Lung (tissue), 12 donors: Measurements from ENCODE around the gene SPPL2B. TPM values are rescaled to one million over a fixed set of nuclear protein-coding genes. Genes with fewer than 3 reads are reported as not detected.

Experiments
- ATAC-seq: fragments of 200-7000 bp; cut with Tn5 transposase; one replicate; pipeline ENCODE4 v1.9.1; 2020; ENCODE audit warnings: moderate number of reproducible peaks; ENCODE audit not compliant: insufficient read depth, low FRiP score
- DNase-seq, 3 donors: peaks; one replicate each; pipeline ENCODE4 v3.0.0-alpha.2; 2013 to 2017
- H3K27ac ChIP-seq, 2 donors: one replicate each; pipeline ENCODE4 v1.5.1; 2013; ENCODE audit warnings: mild to moderate bottlenecking in 2 of 2, moderate library complexity in 2 of 2, control low read depth in 1 of 2, inconsistent platforms in 1 of 2, low read depth in 1 of 2, low read length in 1 of 2
- H3K27me3 ChIP-seq, 3 donors: one replicate each; pipeline ENCODE4 v1.5.1; 2013; ENCODE audit warnings: low read length in 2 of 3; ENCODE audit not compliant: control insufficient read depth in 3 of 3, insufficient read depth in 3 of 3
- H3K36me3 ChIP-seq, 4 donors: one replicate each; pipeline ENCODE4 v1.5.1; 2013; ENCODE audit warnings: low read length in 4 of 4, mild to moderate bottlenecking in 1 of 4, moderate library complexity in 1 of 4; ENCODE audit not compliant: control insufficient read depth in 4 of 4, insufficient read depth in 4 of 4
- H3K4me1 ChIP-seq, 5 donors: one replicate each; pipeline ENCODE4 v1.5.1; 2013; ENCODE audit warnings: low read length in 5 of 5, mild to moderate bottlenecking in 2 of 5, moderate library complexity in 1 of 5; ENCODE audit not compliant: control insufficient read depth in 5 of 5, insufficient read depth in 5 of 5
- H3K4me3 ChIP-seq: one replicate; pipeline ENCODE4 v1.5.1; 2013; ENCODE audit warnings: mild to moderate bottlenecking, control low read depth, moderate library complexity
- H3K9ac ChIP-seq, 2 donors: one replicate each; pipeline ENCODE4 v1.5.1; 2013; ENCODE audit warnings: low read length in 2 of 2, control low read depth in 1 of 2; ENCODE audit not compliant: insufficient read depth in 1 of 2
- H3K9me3 ChIP-seq, 4 donors: one replicate each; pipeline ENCODE4 v1.5.1; 2013; ENCODE audit warnings: low read length in 3 of 4, mild to moderate bottlenecking in 1 of 4, moderate library complexity in 1 of 4; ENCODE audit not compliant: control insufficient read depth in 4 of 4, insufficient read depth in 3 of 4
- WGBS, 2 donors: extraction: QIAGEN DNeasy Blood & Tissue Kit; methylation state at CpG; one replicate each; pipeline ENCODE4 v1.1.7; 2013; 5-methylcytosine and 5-hydroxymethylcytosine counted together
- polyA plus RNA-seq, 2 donors: library from polyadenylated mRNA; stranded (reverse); fragments of 200-250 nt; gene quantifications; one replicate each; pipeline ENCODE4 v1.2.1, GENCODE V29; 2013
- total RNA-seq, 2 donors: library from RNA; depleted of rRNA in 1 of 2; stranded (reverse); fragments of >200 nt in 1 of 2; gene quantifications; one replicate each; pipeline ENCODE4 v1.2.1, GENCODE V29; 2014 to 2021
- TF ChIP-seq, protein P1 (sequence below): IDR thresholded peaks from 2 replicates; pipeline ENCODE4 v1.5.1; 2012; ENCODE audit warnings: mild to moderate bottlenecking; ENCODE audit errors: control extremely low read depth, extremely low read depth
- donor health status: control.
- donor health status: control.
- donor health status: Bipolar disorder and iron deficiency.
- donor health status: healthy.
- donor health status: DM: yes; HTN: yes; CAD: no.

SPPL2B gene
- total and polyA plus RNA-seq, 4 donors: 34.4 to 86.1 (median 48.8) TPM

DNA sequence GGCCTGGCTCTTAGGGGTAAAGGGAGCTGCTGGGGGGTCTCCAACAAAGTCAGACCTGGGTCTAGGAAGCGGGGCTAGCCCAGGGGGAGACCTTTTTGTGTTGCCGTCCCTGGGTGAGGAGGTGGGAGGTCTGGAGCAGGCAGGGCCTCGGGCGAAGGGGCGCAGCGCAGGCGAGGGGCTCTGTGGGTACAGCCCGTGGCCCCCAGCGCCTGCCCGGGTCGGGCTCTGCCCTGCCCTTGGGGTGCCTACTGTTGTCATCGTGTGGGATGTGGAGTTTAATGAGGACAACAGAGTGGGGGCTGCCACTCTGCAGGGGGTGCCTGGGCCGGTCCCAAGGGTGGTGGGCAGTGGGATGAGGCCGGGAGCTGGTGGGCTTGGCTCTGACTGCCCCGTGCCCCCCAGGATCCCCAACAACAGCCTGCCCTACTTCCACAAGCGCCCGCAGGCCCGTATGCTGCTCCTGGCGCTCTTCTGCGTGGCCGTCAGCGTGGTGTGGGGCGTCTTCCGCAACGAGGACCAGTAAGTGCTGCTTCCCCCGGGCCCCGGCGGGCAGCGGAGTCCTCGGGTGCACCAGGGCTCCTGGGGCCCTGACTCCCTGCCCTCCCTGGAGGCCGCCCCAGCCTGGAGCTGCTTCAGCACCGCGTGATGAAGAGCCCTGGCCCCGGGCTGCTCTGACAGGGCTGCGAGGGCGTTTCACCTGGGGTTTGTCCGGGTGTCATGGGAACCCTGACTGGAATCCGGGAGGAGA, 12.2 kb downstream of the SPPL2B start:
- H3K9ac ChIP-seq: no peak overlapping the region
- TF ChIP-seq, protein P1, sequence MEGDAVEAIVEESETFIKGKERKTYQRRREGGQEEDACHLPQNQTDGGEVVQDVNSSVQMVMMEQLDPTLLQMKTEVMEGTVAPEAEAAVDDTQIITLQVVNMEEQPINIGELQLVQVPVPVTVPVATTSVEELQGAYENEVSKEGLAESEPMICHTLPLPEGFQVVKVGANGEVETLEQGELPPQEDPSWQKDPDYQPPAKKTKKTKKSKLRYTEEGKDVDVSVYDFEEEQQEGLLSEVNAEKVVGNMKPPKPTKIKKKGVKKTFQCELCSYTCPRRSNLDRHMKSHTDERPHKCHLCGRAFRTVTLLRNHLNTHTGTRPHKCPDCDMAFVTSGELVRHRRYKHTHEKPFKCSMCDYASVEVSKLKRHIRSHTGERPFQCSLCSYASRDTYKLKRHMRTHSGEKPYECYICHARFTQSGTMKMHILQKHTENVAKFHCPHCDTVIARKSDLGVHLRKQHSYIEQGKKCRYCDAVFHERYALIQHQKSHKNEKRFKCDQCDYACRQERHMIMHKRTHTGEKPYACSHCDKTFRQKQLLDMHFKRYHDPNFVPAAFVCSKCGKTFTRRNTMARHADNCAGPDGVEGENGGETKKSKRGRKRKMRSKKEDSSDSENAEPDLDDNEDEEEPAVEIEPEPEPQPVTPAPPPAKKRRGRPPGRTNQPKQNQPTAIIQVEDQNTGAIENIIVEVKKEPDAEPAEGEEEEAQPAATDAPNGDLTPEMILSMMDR: no peak
- DNase-seq: no peak
- no peak overlapping the region for H3K4me3 ChIP-seq
- H3K36me3 ChIP-seq: peaks cover 0 to 38% (median 12%) of the 10 kb centered on the region in 4 donors
- ATAC-seq: no peak
- H3K27me3 ChIP-seq: no peaks in the 10 kb centered on the region
- no peak overlapping the region for H3K27ac ChIP-seq
- no peaks in the 10 kb centered on the region for H3K9me3 ChIP-seq
- peaks cover 0 to 24% (median 0%) of the 10 kb centered on the region in 5 donors for H3K4me1 ChIP-seq
- WGBS, 2 donors: 91% methylated on average over 38 of the region's 38 CpGs

DNA sequence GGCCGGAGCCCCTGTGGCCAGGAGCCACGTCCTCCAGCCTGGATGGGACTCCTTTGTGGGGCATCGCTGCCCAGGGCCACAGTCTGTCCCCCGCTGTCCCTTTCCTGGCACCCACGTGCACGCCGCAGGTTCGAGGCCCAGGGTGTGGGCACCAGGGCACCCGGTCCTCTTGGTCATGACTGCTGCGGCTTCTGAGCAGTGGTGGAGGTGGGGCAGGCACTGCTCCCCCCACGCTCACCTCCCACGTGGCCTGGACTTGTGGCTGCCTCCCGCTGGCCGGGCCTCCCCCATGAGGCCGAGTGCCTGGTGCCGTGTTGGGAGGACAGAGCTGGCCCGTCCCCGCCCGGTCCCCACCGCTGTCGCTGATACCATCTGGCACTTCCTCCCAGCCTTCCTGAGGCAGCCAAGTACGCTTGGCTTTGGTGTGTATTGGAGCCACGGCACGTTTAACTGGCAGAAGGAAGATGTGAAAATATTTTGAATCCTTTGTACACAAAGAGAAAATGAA, 12.8 kb downstream of the SPPL2B start:
- no peaks in the 10 kb centered on the region for H3K9me3 ChIP-seq
- WGBS, 2 donors: 42 to 67% methylated on average over 24 of the region's 24 CpGs
- H3K27me3 ChIP-seq: no peaks in the 10 kb centered on the region
- ATAC-seq: no peak
- H3K4me3 ChIP-seq: no peak overlapping the region
- peaks cover 0 to 39% (median 12%) of the 10 kb centered on the region in 4 donors for H3K36me3 ChIP-seq
- no peak for DNase-seq
- TF ChIP-seq, protein P1: no peak
- no peak overlapping the region for H3K27ac ChIP-seq
- H3K9ac ChIP-seq: no peak overlapping the region
- peaks cover 0 to 24% (median 0%) of the 10 kb centered on the region in 5 donors for H3K4me1 ChIP-seq

DNA sequence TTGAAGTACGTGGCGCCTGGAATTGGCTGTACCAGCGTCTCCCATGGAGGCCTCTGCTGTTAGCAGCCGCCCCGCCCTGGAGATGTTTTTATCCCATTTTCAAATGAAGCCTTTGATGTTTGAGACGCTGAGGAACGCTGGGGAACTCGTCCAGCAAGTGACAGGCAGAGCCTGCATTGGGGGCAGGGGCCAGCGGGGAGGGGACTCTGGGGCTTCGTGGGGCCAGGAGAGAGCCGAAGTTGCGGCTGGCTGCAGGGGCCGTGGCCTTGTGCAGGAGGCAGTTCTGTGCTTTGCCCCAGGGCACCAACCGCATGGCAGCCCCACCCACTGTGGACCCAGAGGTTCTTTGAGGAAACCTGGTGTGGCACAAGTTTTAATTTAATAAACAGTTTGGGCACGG, 13.5 kb downstream of the SPPL2B start:
- H3K9me3 ChIP-seq: no peaks in the 10 kb centered on the region
- no peak overlapping the region for H3K27ac ChIP-seq
- DNase-seq (peak; percentile 51 to 81 (median 80)), ATAC-seq (no peak)
- H3K27me3 ChIP-seq: no peaks in the 10 kb centered on the region
- no peak overlapping the region for H3K4me3 ChIP-seq
- TF ChIP-seq, protein P1: no peak
- peaks cover 0 to 41% (median 9%) of the 10 kb centered on the region in 4 donors for H3K36me3 ChIP-seq
- 83 to 85% methylated on average over 15 of the region's 15 CpGs for WGBS, 2 donors
- H3K9ac ChIP-seq: no peak overlapping the region
- peaks cover 0 to 17% (median 0%) of the 10 kb centered on the region in 5 donors for H3K4me1 ChIP-seq
